H1 (cell line): ENCODE data around the gene LSM10.

Experiments used
- POLR2A ChIP-seq, 2 experiments: IDR thresholded peaks; 1 replicate in 1 of 2; 2 replicates in 1 of 2; pipeline ENCODE4 v1.6.1; 2011; ENCODE audit warnings: low read depth in 2 of 2, low read length in 2 of 2, mild to moderate bottlenecking in 2 of 2; ENCODE audit errors: control extremely low read depth in 1 of 2
- SRF ChIP-seq: IDR thresholded peaks from 2 replicates; pipeline ENCODE4 v1.6.1; 2011; ENCODE audit warnings: mild to moderate bottlenecking, low read depth, low read length, moderate library complexity
- ZNF274 ChIP-seq: IDR thresholded peaks from 2 replicates; pipeline ENCODE4 v1.7.0; 2012; ENCODE audit warnings: low read length, borderline replicate concordance; ENCODE audit errors: extremely low read depth

- no peak for TF ChIP-seq POLR2A (IDR thresholded peaks at IDR 0.05; ENCODE audit: control extremely low read depth in 1 of 2, low read depth in 2 of 2, low read length in 2 of 2)
- TF ChIP-seq ZNF274 = no peak
- TF ChIP-seq SRF = no peak
Measured at GRCh38 chr1:36365381-36365780, 32.3 kb downstream of the LSM10 start.
